HL-60 (cell line): Measurements from ENCODE around the gene MPP2.

Source experiments
- GABPA ChIP-seq: IDR thresholded peaks from 2 replicates; pipeline ENCODE4 v1.6.1; 2012; ENCODE audit warnings: low read depth
- POLR2AphosphoS5 ChIP-seq: IDR thresholded peaks from 2 replicates; pipeline ENCODE4 v1.6.1; 2012; ENCODE audit warnings: low read depth
- REST ChIP-seq: IDR thresholded peaks from 2 replicates; pipeline ENCODE4 v1.6.1; 2012; ENCODE audit warnings: low read depth; ENCODE audit not compliant: insufficient replicate concordance
- SPI1 ChIP-seq: IDR thresholded peaks from 2 replicates; pipeline ENCODE4 v1.6.1; 2012; ENCODE audit warnings: low read depth, mild to moderate bottlenecking, borderline replicate concordance
- TF ChIP-seq, protein P1 (sequence below): IDR thresholded peaks from one replicate; pipeline ENCODE4 v1.5.1; 2011; ENCODE audit warnings: low read length, control low read depth, inconsistent platforms; ENCODE audit not compliant: insufficient read depth

DNA sequence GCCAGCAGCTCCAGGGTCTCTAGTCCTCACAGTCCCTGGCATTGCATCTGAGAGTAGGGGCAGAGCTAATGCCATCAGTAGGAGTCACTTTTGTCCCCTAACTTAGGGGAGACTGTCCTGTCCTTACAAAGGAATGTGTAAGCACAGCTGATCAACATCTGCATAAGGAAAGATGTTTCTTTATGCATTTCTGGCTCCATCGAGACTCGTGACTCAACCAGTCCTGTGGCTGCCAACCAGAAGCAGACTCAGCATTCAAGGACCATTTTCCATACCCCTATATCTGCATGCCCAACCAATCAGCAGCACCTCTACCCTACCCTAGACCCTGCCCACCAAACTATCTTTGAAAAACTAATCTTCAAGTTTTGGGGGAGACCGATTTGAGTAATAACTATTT, 8.2 kb upstream of the MPP2 start:
- TF ChIP-seq, protein P1, sequence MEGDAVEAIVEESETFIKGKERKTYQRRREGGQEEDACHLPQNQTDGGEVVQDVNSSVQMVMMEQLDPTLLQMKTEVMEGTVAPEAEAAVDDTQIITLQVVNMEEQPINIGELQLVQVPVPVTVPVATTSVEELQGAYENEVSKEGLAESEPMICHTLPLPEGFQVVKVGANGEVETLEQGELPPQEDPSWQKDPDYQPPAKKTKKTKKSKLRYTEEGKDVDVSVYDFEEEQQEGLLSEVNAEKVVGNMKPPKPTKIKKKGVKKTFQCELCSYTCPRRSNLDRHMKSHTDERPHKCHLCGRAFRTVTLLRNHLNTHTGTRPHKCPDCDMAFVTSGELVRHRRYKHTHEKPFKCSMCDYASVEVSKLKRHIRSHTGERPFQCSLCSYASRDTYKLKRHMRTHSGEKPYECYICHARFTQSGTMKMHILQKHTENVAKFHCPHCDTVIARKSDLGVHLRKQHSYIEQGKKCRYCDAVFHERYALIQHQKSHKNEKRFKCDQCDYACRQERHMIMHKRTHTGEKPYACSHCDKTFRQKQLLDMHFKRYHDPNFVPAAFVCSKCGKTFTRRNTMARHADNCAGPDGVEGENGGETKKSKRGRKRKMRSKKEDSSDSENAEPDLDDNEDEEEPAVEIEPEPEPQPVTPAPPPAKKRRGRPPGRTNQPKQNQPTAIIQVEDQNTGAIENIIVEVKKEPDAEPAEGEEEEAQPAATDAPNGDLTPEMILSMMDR: no peak
- TF ChIP-seq POLR2AphosphoS5 (no peak), SPI1 (no peak), REST (no peak), GABPA (no peak)
